ENCODE measurements around the gene CC2D1B.

The CC2D1B gene

GRCh38 chr1:52357397-52357796, 8.6 kb downstream of the CC2D1B start:
- no peaks in the 10 kb centered on the region for H3K79me2 ChIP-seq (ENCODE audit: low read length)
- H3K9ac ChIP-seq (ENCODE audit: low read length) = no peak overlapping the region
- TF ChIP-seq EZH2phosphoT487 (IDR thresholded peaks at IDR 0.05; ENCODE audit: low read depth) (no peak), CTCF (IDR thresholded peaks at IDR 0.05; ENCODE audit: low read depth, low read length) (no peak)
- H3K9me3 ChIP-seq (ENCODE audit: insufficient read depth, low read length) = no peaks in the 10 kb centered on the region
- H4K20me1 ChIP-seq (ENCODE audit: insufficient read depth, low read length) = no peaks in the 10 kb centered on the region
- H3K4me3 ChIP-seq (ENCODE audit: low read length) = no peak overlapping the region
- no peaks in the 10 kb centered on the region for H3K4me1 ChIP-seq (ENCODE audit: low read length)
- no peak overlapping the region for H3K4me2 ChIP-seq (ENCODE audit: low read length)
- H3K27ac ChIP-seq (ENCODE audit: low read length) = no peak overlapping the region
- H3K36me3 ChIP-seq (replicated peaks; ENCODE audit: low read depth, low read length) = peaks cover 16% of the 10 kb centered on the region
- no peak overlapping the region for H2AFZ ChIP-seq (ENCODE audit: low read depth, low read length)
- no peaks in the 10 kb centered on the region for H3K27me3 ChIP-seq (ENCODE audit: low read depth, low read length)

GRCh38 chr1:52356818-52357355, 9.1 kb downstream of the CC2D1B start:
- H3K9ac ChIP-seq (ENCODE audit: low read length) = no peak overlapping the region
- no peaks in the 10 kb centered on the region for H4K20me1 ChIP-seq (ENCODE audit: insufficient read depth, low read length)
- H3K27me3 ChIP-seq (ENCODE audit: low read depth, low read length) = no peaks in the 10 kb centered on the region
- TF ChIP-seq CTCF (IDR thresholded peaks at IDR 0.05; ENCODE audit: low read depth, low read length) (no peak), EZH2phosphoT487 (IDR thresholded peaks at IDR 0.05; ENCODE audit: low read depth) (no peak)
- H3K9me3 ChIP-seq (ENCODE audit: insufficient read depth, low read length) = no peaks in the 10 kb centered on the region
- peaks cover 15% of the 10 kb centered on the region for H3K36me3 ChIP-seq (replicated peaks; ENCODE audit: low read depth, low read length)
- H3K79me2 ChIP-seq (ENCODE audit: low read length) = no peaks in the 10 kb centered on the region
- H2AFZ ChIP-seq (ENCODE audit: low read depth, low read length) = no peak overlapping the region
- no peak overlapping the region for H3K27ac ChIP-seq (ENCODE audit: low read length)
- no peak overlapping the region for H3K4me3 ChIP-seq (ENCODE audit: low read length)
- H3K4me2 ChIP-seq (ENCODE audit: low read length) = no peak overlapping the region
- no peaks in the 10 kb centered on the region for H3K4me1 ChIP-seq (ENCODE audit: low read length)

- Histone ChIP-seq H3K9ac (ENCODE audit: low read length) (no peak overlapping the region), H3K4me2 (ENCODE audit: low read length) (no peak overlapping the region), H3K9me3 (ENCODE audit: insufficient read depth, low read length) (no peaks in the 10 kb centered on the region), H3K79me2 (ENCODE audit: low read length) (no peaks in the 10 kb centered on the region), H3K27ac (ENCODE audit: low read length) (no peak overlapping the region), H3K36me3 (replicated peaks; ENCODE audit: low read depth, low read length) (peaks cover 13% of the 10 kb centered on the region), H4K20me1 (ENCODE audit: insufficient read depth, low read length) (no peaks in the 10 kb centered on the region), H2AFZ (ENCODE audit: low read depth, low read length) (no peak overlapping the region), H3K4me1 (ENCODE audit: low read length) (no peaks in the 10 kb centered on the region), H3K27me3 (ENCODE audit: low read depth, low read length) (no peaks in the 10 kb centered on the region), H3K4me3 (ENCODE audit: low read length) (no peak overlapping the region)
- TF ChIP-seq EZH2phosphoT487 (IDR thresholded peaks at IDR 0.05; ENCODE audit: low read depth) = no peak
Observed at GRCh38 chr1:52355847-52356505, 10.0 kb downstream of the CC2D1B start.

- Histone ChIP-seq H3K9ac (ENCODE audit: low read length) (no peak overlapping the region), H3K4me1 (ENCODE audit: low read length) (no peaks in the 10 kb centered on the region), H3K9me3 (ENCODE audit: insufficient read depth, low read length) (no peaks in the 10 kb centered on the region)
Observed at GRCh38 chr1:52355436-52355835, 10.6 kb downstream of the CC2D1B start.

More at GRCh38 chr1:52355436-52355835, 10.6 kb downstream of the CC2D1B start:
- no peak overlapping the region for H2AFZ ChIP-seq (ENCODE audit: low read depth, low read length)
- no peak overlapping the region for H3K4me2 ChIP-seq (ENCODE audit: low read length)
- H3K79me2 ChIP-seq (ENCODE audit: low read length) = no peaks in the 10 kb centered on the region
- H3K4me3 ChIP-seq (ENCODE audit: low read length) = no peak overlapping the region
- H3K36me3 ChIP-seq (replicated peaks; ENCODE audit: low read depth, low read length) = peaks cover 13% of the 10 kb centered on the region
- no peak overlapping the region for H3K27ac ChIP-seq (ENCODE audit: low read length)
- no peaks in the 10 kb centered on the region for H3K27me3 ChIP-seq (ENCODE audit: low read depth, low read length)
- TF ChIP-seq CTCF (IDR thresholded peaks at IDR 0.05; ENCODE audit: low read depth, low read length) (no peak), EZH2phosphoT487 (IDR thresholded peaks at IDR 0.05; ENCODE audit: low read depth) (no peak)
- no peaks in the 10 kb centered on the region for H4K20me1 ChIP-seq (ENCODE audit: insufficient read depth, low read length)

Data from OCI-LY3 (cell line).